ENCODE measurements around the gene FHL3. TPM values are rescaled to one million over a fixed set of nuclear protein-coding genes. Genes with fewer than 3 reads are reported as not detected.
"Not testable (repeated sequence)": the region's sequence is repeated elsewhere in the genome, so short reads cannot be mapped to it uniquely, and the experiment has no call there.

FHL3 gene
- total and polyA plus RNA-seq, 2 donors (not counting 1 experiment from before 2014, with no cell fraction given): 0.15 to 2.2 TPM

- Histone ChIP-seq H3K36me3 (replicated peaks in 1 of 2; ENCODE audit: control extremely low read depth in 1 of 2, control insufficient read depth in 1 of 2, extremely low read depth in 1 of 2, insufficient read depth in 2 of 2, low read length in 1 of 2) (peaks cover 10 to 54% of the 10 kb centered on the region in 2 experiments), H3K27me3 (replicated peaks in 1 of 4; ENCODE audit: control extremely low read depth in 1 of 4, control insufficient read depth in 3 of 4, insufficient read depth in 4 of 4, low read length in 3 of 4) (no peaks in the 10 kb centered on the region), H2AFZ (ENCODE audit: insufficient read depth, low read depth, low read length, poor library complexity, severe bottlenecking) (no peak overlapping the region), H3K27ac (ENCODE audit: low read length in 2 of 2) (no peak overlapping the region), H3K9ac (ENCODE audit: low read length) (no peak overlapping the region), H4K20me1 (ENCODE audit: control insufficient read depth, insufficient read depth, low read length, poor library complexity, severe bottlenecking) (no peaks in the 10 kb centered on the region), H3K9me3 (ENCODE audit: control extremely low read depth in 1 of 3, control insufficient read depth in 2 of 3, insufficient read depth in 1 of 3, low read length in 2 of 3) (no peaks in the 10 kb centered on the region), H3K4me2 (replicated peaks; ENCODE audit: low read depth, low read length, poor library complexity, severe bottlenecking) (no peak overlapping the region), H3K4me3 (ENCODE audit: control extremely low read depth in 1 of 5, extremely low read depth in 1 of 5, insufficient read depth in 1 of 5, low read depth in 2 of 5, low read length in 4 of 5) (no peak overlapping the region), H3K4me1 (ENCODE audit: control insufficient read depth in 2 of 2, insufficient read depth in 2 of 2, low read length in 2 of 2) (no peaks in the 10 kb centered on the region), H3K79me2 (ENCODE audit: control insufficient read depth, insufficient read depth, low read length) (no peaks in the 10 kb centered on the region)
- Mint-ChIP-seq H3K4me3 (no peak overlapping the region), H3K4me1 (no peaks in the 10 kb centered on the region), H3K27ac (no peak overlapping the region), H3K9me3 (ENCODE audit: insufficient read depth) (no peaks in the 10 kb centered on the region), H3K27me3 (no peaks in the 10 kb centered on the region)
- DNase-seq (no peak), ATAC-seq (ENCODE audit: low read depth) (no peak)
- TF ChIP-seq CTCF (IDR thresholded peaks at IDR 0.05) (no peak), EZH2 (IDR thresholded peaks at IDR 0.05; ENCODE audit: borderline replicate concordance, insufficient read depth, low read depth, low read length, poor library complexity, severe bottlenecking) (no peak)
- POLR2A ChIA-PET: no interaction called here
- intact Hi-C loops (cut with micrococcal nuclease): no loop called here
- CTCF ChIA-PET: interaction anchor here (1.3 kb wide), 1 partner anchor 16 kb away, joined by 3 read pairs; no protein-coding TSS in a partner anchor
- no CpG with 5 or more reads among the region's 4 CpGs for WGBS (ENCODE audit: insufficient coverage)
Observed at GRCh38 chr1:37965301-37965700, 40.0 kb downstream of the FHL3 start.

DNA sequence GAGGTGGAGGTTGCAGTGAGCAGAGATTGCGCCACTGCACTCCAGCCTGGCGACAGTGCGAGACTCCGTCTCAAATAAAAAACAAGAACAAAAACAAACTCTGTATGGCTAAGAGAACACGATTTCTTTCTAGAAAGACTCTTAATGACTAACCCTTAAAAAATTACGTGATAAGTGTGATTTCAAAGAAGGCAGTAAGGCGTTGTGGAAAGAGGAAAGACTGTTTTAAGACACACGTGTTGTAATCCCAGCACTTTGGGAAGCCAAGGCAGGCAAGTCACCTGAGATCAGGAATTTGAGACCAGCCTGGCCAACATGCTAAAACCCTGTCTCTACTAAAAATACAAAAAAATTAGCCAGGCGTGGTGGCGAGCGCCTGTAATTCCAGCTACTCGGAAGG is 41.2 kb downstream of the FHL3 start:
- DNase-seq; H3K4me3 Mint-ChIP-seq; H3K4me1 Mint-ChIP-seq; H2AFZ ChIP-seq (ENCODE audit: insufficient read depth, low read depth, low read length, poor library complexity, severe bottlenecking); H3K27me3 Mint-ChIP-seq; CTCF ChIA-PET; H3K4me2 ChIP-seq (replicated peaks; ENCODE audit: low read depth, low read length, poor library complexity, severe bottlenecking); POLR2A ChIA-PET; H3K27ac Mint-ChIP-seq; H4K20me1 ChIP-seq (ENCODE audit: control insufficient read depth, insufficient read depth, low read length, poor library complexity, severe bottlenecking); H3K9ac ChIP-seq (ENCODE audit: low read length); H3K79me2 ChIP-seq (ENCODE audit: control insufficient read depth, insufficient read depth, low read length); H3K9me3 ChIP-seq (ENCODE audit: control extremely low read depth in 1 of 3, control insufficient read depth in 2 of 3, insufficient read depth in 1 of 3, low read length in 2 of 3); H3K9me3 Mint-ChIP-seq (ENCODE audit: insufficient read depth); H3K27ac ChIP-seq (ENCODE audit: low read length in 2 of 2); H3K27me3 ChIP-seq (replicated peaks in 1 of 4; ENCODE audit: control extremely low read depth in 1 of 4, control insufficient read depth in 3 of 4, insufficient read depth in 4 of 4, low read length in 3 of 4); H3K4me3 ChIP-seq (ENCODE audit: control extremely low read depth in 1 of 5, extremely low read depth in 1 of 5, insufficient read depth in 1 of 5, low read depth in 2 of 5, low read length in 4 of 5); intact Hi-C loops (cut with micrococcal nuclease); H3K4me1 ChIP-seq (ENCODE audit: control insufficient read depth in 2 of 2, insufficient read depth in 2 of 2, low read length in 2 of 2); ATAC-seq (ENCODE audit: low read depth): not testable (repeated sequence)
- 91% methylated on average over 5 of the region's 12 CpGs for WGBS (ENCODE audit: insufficient coverage)
- peaks cover 10 to 56% of the 10 kb centered on the region in 2 experiments for H3K36me3 ChIP-seq (replicated peaks in 1 of 2; ENCODE audit: control extremely low read depth in 1 of 2, control insufficient read depth in 1 of 2, extremely low read depth in 1 of 2, insufficient read depth in 2 of 2, low read length in 1 of 2)
